Activated T-cell treated with anti-CD3 and anti-CD28 coated beads for 48 hours (primary cell): ENCODE results near the gene PDZRN4.
"Not testable (repeated sequence)": the region's sequence is repeated elsewhere in the genome, so short reads cannot be mapped to it uniquely, and the experiment has no call there.

Experiments
- DNase-seq: peaks from one replicate; pipeline ENCODE4 v3.0.0-alpha.2; 2020; ENCODE audit warnings: low read depth

Gene PDZRN4

DNA sequence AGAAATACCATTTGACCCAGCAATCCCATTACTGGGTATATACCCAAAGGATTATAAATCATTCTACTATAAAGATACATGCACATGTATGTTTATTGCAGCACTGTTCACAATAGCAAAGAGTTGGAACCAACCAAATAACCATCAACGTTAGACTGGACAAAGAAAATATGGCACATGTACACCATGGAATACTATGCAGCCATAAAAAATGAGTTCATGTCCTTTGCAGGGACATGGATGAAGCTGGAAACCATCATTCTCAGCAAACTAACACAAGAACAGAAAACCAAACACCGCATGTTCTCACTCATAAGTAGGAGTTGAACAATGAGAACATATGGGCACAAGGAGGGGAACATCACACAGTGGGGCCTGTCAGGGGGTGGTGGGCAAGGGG lies 97.3 kb downstream of the PDZRN4 start:
- DNase-seq = not testable (repeated sequence)

DNA sequence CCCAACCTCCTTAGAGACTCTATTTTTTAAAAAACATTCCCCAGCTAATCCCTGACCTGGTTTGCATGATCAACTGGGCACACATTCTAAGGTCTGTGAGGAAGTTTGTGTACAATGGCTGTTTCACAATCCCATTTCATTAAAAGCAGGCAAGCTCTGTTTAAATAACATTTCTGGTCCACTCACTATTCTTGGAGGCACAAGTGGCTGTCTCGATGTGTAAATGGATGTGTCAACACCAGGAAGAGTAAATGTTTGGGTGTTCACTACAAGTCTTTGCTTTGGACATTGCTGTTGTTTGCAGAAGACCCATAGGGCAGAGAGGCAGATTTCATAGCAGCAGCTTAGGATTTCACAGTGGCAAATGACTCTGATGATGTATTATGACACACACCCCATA lies 98.3 kb downstream of the PDZRN4 start:
- no peak for DNase-seq

DNA sequence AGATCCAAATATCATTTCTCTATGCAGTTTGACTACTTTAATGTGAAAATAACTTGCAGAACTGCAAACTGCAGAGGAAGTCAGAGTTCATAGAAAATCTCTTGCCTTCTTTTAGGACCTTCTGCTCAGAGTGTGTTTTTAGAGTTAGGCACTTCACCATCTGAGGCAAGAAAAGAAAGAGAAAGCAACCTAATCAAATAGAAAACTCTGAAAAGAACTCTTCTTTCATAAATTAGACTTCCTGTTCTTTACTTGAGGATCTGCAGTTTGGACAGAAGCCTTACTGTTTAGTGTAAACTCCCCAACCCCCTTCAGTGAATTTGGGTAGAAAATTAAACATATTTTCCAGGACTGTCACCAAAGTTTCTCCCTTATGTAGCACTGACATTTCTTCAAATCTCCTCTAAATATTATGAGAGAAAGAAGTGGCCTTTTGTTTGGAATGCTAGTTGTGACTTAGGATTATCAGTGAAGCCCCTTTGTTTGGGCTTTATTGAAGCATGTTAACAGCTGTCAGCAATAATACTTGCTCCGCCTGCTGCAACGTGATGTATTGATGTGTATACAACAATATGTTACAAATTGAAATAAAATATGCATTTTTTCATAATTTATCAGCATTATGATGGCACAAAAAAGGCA lies 99.5 kb downstream of the PDZRN4 start:
- DNase-seq = no peak

DNA sequence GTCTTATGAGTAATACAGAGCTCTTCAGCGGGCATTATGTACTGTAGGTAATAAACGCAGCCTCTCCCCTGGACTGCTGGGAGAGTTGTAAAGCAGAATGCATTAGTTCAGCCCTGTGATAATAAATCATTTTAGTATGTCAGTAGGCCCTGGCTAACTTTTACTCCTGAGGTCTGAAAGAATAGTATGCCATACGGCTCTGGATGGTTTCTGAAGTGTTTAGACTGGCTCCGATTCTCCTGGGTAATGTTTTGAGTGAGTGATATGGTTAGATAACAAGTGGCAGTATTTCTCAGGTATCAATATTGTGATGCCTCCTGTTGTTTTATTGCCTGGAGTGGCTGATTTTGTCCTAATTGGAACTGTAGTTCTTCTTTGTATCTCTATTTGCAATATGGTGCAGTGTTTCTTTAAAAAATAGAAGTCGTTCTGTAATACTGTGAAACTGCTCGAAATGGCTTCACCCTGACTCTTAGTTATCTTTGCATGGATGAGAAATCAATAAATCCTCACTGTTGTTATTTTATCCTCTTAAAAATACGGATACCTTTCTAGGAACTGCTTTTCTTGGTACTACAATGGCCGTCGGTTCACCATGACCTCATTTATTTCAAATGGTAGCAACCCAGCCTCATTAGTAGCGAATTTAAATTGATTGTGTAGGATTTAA lies 100.2 kb downstream of the PDZRN4 start:
- no peak for DNase-seq

DNA sequence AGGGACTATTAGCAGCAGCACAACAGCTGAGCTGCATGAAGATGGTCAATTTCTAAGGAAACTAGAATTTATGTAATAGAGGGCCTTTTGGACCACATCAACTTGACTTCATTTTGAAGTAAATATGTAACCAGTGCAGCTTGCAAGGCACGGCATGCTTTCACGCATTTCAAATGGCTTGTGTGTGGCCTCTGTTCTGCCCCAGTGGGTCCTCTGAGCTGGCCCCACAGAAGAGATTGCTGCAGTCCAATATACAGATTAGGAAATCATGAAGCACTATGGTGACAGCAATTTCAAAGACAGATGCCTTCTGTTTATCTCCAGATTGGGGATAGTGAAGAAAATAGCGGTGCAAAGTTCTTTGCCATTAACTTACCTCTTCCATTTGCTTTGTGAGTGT lies 101.4 kb downstream of the PDZRN4 start:
- no peak for DNase-seq

DNA sequence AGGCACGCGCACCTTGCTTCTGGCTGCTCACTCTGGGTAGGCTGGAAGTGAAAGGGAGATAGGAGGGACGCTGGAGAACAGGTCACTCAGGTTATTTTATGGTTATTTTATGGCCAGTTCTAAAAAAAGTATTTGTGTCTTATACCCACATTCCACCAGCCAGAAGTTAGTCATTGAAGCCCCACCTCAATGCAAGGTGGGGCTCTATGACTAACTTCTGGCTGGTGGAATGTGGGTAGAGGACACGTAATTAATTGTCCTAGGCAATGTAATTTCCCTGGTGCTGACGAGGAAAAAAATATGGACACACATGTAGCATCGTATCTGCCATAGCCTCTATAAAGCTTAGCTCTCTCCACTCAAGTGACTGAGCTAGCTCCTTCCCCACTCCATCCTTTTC lies 104.9 kb downstream of the PDZRN4 start:
- no peak for DNase-seq

DNA sequence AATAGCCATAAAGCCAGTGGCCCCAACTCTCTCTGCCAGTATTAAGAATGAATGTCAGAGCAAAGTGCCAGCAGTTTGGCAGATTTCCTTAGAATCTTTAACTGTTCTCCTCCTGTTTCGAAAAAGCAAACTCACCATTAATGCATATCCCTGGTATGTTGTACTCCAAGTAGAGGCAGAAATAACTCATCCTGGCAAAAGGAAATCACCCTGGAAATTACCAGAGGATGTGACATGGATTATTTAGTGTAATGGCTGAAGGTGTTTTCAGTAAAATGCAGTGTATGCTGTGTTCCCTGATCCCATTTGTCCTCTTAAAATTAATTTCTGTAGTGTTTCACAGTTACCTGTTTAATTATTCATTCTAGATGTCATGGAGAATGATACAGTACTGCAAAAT lies 105.3 kb downstream of the PDZRN4 start:
- no peak for DNase-seq

DNA sequence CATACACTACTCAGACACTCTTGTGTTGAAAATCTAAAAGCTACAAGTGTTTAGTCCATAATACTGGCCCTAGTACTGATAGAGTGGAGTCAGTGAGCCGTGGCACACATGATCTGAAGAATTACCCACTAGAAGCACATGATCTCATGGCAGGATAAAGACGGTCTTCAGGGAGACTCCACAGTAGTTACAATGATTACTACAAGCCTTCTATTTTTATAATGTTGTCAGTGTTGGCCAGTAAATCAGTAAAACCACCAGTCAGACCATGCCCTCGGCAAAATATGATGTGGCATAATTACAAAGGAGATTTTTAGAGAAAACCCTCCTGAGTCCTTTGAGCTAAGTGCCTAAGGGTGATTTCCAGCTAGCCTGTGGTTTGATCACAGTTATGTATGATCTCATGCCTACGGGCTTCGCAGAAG lies 114.9 kb downstream of the PDZRN4 start:
- no peak for DNase-seq

DNA sequence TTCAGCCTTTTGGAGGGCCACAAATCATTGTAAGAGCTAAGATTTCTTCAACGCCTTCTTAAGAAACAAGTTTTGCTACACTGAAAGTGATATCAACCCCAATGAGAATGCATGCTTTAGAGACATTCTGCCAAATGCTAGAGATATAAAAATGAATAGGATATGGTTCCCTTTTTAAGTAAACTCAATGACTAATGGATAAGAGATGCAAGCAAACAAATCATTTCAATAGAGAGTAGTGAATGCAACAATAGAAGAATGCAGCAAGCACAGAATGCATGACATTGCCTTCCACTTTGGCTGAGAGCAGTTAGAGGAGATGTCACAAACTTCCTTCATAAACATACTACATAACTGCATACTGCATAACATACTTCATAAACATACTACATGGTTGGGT lies 116.4 kb downstream of the PDZRN4 start:
- no peak for DNase-seq

DNA sequence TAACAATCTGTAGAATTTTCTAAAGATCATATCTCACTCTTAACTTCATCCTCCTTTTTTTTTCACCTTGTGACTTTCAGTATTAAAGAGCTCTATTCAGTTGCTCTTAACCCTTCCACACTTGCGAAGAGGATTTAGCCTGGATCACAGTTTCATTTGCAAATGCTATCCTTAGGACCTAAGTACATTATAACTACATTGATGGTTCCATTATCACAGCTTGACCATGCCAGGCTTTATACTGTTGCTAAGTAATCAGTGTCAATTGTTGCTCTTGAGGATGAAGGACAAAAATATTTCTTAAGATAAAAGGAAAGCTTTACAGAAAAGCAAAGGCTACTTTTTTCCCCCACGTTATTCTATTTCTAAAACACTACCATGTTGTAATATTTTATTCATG lies 122.2 kb downstream of the PDZRN4 start:
- DNase-seq = no peak

DNA sequence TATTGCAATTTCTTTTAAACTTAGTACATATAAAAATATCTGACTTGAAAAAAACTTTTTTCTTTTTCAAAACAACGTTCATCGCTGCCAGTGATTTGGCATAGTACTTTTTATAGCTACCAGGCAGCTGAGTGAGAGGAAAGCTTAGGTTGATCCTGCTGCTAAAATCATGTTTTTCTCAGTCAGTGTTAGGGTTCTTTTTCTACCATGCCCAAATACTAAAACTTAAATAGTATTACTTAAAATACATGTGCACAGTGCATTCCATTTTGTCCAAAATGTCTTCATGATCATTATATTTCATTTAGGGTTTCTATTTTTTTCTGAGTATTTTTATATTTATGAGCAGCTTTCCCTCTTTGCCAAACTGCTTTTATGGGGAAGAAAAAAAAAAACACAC lies 123.8 kb downstream of the PDZRN4 start:
- no peak for DNase-seq

DNA sequence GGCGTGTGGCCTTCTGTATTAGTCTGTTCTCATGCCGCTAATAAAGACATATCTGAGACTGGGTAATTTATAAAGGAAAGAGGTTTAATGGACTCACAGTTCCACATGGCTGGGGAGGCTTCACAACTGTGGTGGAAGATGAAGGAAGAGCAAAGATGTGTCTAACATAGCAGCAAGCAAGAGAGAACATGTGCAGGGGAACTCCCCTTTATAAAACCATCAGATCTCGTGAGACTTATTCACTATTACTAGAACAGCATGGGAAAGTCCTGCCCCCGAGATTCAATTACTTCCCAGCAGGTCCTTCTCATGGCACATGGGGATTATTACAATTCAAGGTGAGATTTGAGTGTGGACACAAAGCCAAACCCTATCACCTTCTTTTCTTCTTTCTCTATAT lies 124.3 kb downstream of the PDZRN4 start:
- DNase-seq = not testable (repeated sequence)

DNA sequence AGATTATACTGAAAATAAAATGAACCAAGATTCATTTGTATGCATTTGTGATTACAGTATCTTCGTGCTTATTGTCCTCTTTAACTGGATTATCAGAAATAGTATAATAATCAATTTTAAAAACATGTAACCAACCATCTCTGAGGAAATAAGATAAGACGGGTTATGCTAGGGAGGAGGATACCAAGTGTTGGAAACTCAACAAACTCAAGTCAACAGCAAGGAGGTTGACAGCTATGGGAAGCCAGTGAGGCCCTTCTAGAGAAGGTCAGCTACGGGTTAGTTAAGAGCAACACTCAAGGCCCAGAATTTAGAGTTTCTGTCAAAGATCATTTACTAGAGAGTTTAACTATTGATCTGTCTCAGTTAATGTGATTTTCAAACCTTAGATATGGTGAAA lies 137.2 kb downstream of the PDZRN4 start:
- DNase-seq = no peak

DNA sequence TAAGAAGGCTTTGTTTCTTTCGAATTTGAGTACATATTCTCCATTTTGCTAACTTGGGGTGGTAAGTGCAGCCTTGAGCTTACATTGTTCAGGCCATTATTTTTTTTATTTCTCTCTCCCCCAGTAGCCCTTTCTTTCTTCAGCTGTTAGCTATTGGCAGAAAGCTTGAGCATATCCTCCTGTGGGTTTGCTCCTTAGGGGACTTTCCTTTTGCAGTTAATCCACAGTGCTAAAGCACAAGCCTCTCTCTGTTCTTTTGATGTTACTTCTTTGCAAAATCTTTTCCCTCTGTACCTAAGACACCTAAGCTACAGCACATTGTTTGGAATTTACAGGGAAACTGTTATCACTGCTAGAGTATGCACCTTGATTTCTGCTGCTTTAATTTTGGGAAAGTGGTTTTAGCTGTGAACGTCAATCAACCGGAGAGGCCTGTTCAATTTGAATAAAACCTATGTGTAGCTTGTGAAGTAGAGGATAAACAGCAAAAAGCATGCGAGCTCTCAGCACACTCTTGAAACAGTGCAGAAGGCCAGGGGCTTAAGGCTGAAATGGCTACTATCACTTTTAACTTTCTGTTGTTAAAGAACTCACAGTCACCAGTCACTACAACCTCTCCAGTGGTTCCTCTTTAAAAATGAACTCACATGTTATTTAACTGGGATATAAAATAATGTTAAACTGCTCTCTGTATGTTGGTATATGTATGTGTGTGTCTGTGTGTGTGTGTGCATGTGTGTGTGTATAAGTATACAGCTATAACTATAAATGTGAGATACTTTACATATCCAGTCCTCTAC lies 139.2 kb downstream of the PDZRN4 start:
- no peak for DNase-seq

DNA sequence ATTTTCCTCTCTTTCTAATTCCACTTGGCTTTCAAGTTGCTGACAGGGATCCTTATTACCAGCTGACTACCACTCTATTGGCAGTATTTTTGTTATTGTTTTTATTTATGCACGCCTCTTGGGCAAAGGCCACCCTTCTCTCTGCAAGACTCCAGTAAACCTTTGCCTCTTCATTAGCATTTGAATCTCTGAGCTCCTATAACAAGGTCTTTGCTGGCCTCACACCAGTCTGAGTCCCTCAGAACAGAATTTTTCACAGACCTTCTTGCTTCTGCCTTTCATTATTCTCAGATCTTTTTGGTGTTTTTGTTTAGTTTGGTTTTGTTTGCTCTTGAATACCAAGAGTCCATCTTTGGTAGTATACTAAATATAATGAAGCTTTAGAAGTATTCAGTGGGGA lies 145.9 kb downstream of the PDZRN4 start:
- no peak for DNase-seq

DNA sequence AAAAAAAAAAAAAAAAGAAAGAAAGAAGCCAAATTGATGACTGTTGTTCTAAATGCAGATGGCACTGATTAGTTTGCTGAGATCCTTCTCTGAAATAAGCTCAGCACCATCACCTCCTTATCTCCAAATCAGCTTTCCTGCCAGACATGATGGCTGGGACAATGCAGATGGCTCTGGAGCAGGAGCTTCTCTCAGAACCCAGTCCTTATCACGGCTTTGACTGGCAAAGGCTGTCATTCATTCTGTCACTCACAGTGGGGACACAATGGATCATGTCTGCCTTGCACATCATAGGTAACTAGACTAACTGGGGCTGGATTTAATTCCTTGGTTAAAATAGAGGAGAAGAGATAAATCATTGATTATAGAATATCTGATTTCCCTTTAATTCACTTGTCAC lies 146.3 kb downstream of the PDZRN4 start:
- DNase-seq = no peak

DNA sequence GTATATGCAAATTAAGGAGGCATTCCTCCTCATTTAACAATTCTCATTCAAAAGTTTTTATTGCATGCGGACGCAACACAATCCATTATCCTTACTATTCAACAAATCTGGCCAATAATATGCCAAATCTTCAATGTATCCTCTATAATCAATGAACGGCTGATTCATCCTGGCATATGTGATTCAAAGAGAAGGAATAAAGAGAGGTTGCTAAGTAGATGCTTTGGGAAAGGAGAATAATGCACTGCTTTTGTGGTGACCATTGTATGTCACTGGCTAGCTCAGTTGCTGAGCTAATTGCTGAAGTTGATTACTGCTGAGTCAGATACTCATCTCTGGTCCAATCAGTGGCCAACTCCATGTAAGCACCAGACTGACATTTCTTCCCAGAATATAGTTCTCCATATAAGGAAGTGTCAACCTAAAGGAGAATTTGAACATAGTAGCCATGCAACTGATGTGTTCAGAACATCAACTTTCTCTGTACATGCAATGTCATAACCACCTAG lies 148.0 kb downstream of the PDZRN4 start:
- no peak for DNase-seq

DNA sequence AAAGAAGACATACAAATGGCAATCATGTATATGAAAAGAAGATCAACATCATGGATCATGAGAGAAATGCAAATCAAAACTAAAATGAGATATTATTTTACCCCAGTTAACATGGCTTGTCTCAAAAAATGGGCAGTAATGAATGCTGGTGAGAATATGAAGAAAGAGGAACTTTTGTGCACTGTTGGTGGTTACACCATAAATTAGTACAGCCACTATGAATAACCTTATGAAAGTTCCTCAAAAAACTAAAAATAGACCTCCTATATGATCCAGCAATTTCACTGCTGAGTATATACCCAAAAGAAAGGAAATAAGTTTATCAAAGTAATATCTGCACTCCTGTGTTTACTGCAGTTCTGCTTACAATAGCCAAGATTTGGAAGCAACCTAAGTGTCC lies 151.7 kb downstream of the PDZRN4 start:
- no peak for DNase-seq

DNA sequence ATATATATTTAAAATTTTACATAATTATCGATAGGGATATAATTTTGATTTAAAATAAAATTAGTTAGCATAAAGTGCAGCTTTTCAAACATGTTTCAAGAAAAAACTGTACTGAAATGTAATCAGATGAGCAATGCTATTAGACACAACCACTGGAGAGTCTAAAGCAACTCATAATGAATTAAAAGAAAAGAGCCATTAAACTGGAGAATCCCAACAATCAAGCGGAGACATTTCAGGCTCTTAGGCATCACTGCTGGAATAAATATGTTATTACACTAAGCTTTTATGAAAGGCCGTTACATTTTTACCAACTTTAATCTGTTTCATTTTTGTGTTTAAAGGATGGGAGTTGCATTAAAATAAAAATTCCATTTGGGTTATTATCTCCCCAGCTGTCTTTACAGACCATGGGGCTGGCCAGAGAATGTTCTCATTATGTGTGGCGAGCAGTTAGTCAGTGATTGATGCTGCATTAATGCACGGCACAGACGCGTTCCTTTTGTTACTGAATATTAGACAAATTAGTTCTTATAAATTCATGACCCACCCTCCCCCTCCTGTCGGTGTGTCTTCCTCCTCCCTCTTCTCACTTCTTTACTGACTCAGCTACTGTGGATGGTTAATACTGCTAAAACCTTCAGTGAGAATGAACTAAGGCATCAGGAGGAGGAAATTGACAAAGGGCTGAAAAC lies 156.8 kb downstream of the PDZRN4 start:
- no peak for DNase-seq

DNA sequence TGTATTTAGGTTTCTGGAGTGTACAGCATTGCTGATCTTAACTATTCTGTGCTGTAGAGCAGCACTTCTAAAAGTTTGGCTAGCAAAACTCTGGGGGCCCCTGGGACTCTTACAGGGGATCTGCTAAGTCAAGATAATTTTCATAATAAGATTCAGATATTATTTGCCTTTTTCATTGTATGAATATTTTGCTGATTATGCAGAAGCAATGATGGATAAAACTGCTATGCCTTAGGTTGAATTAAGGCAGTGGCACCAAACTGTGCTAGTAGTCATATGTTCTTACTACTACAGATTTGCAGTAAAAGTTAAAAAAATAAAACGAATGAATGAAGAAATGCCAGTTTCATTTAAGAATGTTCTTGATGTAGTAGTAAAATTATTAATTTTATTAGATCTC lies 160.1 kb downstream of the PDZRN4 start:
- no peak for DNase-seq

DNA sequence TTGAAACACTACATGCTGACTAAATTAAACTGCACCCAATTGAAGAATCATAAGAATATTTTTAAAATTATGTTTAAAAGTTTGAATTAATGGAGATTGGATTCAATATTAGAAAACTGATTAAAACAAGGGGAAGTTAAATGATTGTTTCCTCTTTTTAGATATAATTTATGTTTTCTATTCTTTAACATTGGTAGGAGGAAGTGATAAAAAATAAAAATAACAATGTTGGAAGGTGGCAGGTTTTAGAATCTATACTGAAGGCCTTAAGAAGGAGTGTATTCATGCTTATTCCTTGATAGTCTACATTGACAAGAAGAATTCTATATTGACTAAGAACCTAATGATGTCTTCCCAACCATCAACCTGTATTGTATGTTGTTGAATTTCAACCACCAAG lies 168.1 kb downstream of the PDZRN4 start:
- DNase-seq = no peak

DNA sequence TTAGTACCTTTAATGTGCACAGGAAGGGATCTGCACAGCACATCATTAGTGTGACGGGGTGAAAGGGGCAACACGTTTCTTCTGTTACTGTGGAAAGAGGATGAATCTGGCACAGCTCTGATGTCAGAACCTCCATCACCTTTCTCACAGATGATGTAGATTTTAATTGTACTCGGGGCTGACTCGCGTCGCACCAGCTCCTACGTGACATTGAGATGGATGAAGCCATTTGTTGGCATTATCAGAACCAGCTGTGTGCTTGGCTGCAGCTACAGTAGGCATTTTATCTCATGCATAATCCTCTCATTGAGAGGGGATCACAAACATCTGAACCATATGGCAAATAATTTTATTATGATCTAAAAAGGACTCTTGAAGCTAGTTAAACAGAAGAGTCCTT lies 173.6 kb downstream of the PDZRN4 start:
- DNase-seq = no peak

DNA sequence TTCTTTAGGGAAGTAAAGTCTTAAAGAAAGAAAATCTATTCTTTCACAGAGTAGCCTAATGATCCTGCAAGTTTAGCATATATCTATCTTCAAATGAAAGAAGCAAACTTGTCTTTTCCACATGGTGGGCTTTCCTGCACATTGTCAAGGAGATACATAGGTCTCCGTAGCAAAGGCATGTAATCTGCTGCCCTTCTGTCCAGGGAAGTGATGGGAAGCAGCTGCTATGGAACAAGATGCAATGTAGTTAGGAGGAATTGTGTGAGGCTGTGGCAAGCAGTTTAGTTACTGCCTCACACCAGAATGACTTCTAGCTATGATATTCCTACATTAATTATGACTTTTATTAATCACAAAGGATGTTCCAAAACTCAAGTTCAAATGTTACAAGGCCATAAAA lies 174.4 kb downstream of the PDZRN4 start:
- DNase-seq = no peak
